Right lung (tissue), 10 donors: ENCODE measurements around the gene CALY. TPM values are rescaled to one million over a fixed set of nuclear protein-coding genes. Genes with fewer than 3 reads are reported as not detected.
"Not testable (repeated sequence)": the region's sequence is repeated elsewhere in the genome, so short reads cannot be mapped to it uniquely, and the experiment has no call there.

Experiments used
- DNase-seq, 2 donors: peaks; one replicate each; pipeline ENCODE4 v3.0.0-alpha.2; 2013
- long read RNA-seq, 8 donors: transcript quantifications; one replicate each; lab custom pipeline, GENCODE V29; 2026
- polyA plus RNA-seq, 5 donors: library from polyadenylated mRNA; unstranded; fragments of 120-200 nt; gene quantifications; one replicate each; pipeline versions ENCODE4 v1.2.1 to v1.2.3, GENCODE V29; 2013; ENCODE audit warnings: inconsistent platforms in 1 of 5, low replicate concordance in 1 of 5; ENCODE audit not compliant: insufficient read length in 5 of 5, insufficient read depth in 1 of 5

CALY gene, protein sequence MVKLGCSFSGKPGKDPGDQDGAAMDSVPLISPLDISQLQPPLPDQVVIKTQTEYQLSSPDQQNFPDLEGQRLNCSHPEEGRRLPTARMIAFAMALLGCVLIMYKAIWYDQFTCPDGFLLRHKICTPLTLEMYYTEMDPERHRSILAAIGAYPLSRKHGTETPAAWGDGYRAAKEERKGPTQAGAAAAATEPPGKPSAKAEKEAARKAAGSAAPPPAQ
- under 1 TPM in 3 of 5 donors, not detected in 2; 0.29 to 0.31 (median 0.31) TPM for polyA plus RNA-seq
- long read RNA-seq, donor 1 = 0 reads
- long read RNA-seq, donor 2 = 0 reads
- long read RNA-seq, donor 3, partial matches to known transcripts = 89 of 123 reads
- long read RNA-seq, donor 3, other reads (novel, unspliced or antisense) = 33 of 123 reads
- long read RNA-seq, donor 4, partial matches to known transcripts = 0 of 1 reads
- long read RNA-seq, donor 4, other reads (novel, unspliced or antisense) = 0 of 1 reads
- long read RNA-seq, donor 5 = 0 reads
- long read RNA-seq, donor 6 = 0 reads
- long read RNA-seq, donor 7 = 0 reads
- long read RNA-seq, donor 8 = 0 reads

DNA sequence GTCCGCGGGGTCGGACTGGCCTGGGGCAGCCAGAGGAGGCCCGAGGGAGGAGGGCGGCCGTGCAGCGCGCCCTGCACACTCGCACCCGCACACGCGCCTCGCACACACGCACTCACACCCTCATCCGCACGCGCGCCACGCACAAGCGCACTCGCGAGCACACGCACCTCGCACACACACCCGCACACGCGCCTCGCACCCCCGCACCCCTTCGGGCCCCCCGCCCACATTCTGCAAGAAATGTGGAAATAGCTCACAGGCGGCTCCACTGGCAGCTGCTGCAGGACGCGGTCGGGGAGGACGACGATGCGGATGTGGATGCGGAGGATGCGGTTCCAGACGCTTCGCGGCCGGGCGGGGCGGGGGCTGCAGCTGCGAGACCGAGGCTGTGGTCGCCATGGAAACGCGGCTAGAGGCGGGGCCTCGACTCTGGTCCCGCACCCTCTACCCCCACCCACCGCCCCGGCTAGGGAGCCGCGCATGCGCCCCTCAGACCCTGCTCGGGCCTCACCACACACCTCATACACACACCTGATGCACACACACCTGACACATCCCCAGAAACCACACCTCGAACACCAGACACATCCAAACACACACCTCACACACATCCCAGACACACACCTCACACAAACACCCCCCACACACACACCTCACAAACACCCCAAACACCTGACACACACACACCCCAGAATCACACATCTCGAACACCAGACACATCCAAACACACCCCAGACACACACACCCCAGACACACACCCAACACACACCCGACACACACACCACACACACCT is at the start of gene CALY:
CALY (minus strand) TSS at position 320 of the 793 bp plus-strand sequence. CDS start 7,907 bp downstream, outside the sequence.
- no peak for DNase-seq

DNA sequence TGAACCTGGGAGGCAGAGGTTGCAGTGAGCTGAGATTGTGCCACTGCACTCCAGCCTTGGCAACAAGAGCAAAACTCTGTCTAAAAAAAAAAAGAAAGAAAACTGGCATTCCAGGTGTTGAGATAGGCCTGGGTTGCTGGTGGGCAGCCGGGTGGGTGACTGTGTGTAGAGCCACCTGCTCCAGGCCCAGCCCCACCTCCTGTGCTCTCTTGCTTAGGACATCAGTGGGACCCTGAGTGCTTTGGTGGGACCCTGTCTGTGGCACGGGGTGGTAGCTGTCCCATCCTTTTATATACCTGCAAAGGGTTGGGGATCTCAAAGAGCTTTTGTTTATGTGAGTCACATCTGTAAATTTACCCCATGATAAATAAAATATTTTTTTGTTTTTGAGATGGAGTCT is 48.5 kb upstream of the CALY start:
- no peak for DNase-seq

GRCh38 chr10:133384071-133384470 is 47.4 kb upstream of the CALY start:
- no peak for DNase-seq

GRCh38 chr10:133383551-133383950 is 46.9 kb upstream of the CALY start:
- DNase-seq = no peak

GRCh38 chr10:133381036-133381435 is 44.3 kb upstream of the CALY start:
- DNase-seq = no peak

- no peak for DNase-seq
Measured at GRCh38 chr10:133379801-133380666, 43.3 kb upstream of the CALY start.

GRCh38 chr10:133379152-133379800 is 42.6 kb upstream of the CALY start, which contains the start of gene PAOX:
PAOX (plus strand) TSS chr10:133379262; CDS start chr10:133379317, 55 bp downstream.
- peak; percentile 57 to 58 for DNase-seq

- DNase-seq = peak; percentile 53 to 60
Measured at GRCh38 chr10:133378251-133379096, 41.8 kb upstream of the CALY start.

GRCh38 chr10:133377818-133378250 is 41.1 kb upstream of the CALY start:
- no peak for DNase-seq

DNA sequence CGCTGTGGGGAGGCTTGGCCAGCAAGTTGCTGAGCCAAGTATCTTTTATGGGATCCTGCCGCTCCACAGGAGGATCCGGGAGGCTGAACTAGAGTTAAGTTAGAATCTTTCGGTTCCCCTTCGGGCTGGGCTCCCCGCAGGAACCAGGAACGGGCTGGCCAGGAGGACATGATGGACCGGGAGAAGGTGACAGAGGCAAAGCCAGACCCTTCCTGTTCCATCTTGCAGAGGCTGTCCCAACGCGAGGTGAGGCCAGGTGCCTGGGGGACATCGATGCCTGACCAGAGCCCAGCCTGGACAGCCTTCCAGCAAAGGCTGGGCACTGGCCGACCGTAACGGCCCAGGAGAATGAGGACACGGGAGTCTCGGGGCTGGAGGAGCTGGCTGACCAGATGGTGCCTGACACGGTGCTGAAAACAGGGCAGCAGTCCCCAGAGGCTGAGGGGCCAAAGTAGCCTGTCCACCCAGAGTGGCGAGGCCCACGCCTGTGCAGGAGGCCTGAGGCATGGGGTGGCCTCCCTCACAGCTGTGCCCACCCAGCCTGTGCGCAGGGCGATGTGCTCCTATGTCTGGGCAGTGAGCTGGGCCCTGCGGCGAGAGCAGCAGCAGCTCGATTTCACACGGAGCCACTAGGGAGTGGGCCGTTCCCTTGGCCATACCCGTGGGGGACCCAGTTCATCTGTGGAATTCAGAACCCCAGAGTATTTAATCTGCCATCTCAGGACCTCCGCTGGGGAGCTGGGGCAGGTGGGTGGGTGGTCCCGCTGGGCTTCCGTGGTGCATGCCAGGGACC is 40.5 kb upstream of the CALY start:
- DNase-seq = no peak

- not testable (repeated sequence) for DNase-seq
Measured at GRCh38 chr10:133376183-133376582, 39.5 kb upstream of the CALY start.

DNA sequence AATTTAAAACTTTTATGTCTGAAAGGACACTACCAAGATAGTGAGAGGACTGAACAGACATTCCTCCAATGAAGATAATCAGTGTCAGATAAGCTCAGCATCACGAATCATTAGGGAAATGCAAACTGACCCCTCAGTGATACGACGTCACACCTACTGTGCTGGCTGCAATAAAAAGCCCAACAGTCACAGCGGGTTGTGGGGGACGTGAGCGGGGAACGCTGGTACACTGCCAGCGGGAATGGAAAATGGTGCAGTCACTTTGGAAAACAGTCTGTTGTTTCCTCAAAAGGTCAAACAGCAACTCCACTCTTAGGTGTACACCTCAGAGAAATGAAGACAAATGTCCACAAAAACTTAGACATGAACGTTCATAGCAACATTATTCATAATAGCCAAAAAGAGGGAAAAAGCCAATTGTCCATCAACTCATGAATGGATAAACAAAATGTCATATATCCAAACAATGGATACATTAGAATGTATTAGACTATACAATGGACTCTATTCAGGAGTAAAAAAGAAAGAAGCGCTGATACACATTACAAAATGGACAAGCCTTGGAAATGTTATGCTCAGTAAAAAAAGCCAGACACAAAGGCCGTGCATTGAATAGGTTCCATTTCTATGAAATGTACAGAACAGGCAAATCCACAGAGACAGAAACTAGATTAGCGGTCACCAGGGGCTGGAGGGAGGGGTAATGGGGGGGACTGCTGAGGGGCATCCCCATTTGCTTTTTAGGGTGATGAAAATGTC is 38.8 kb upstream of the CALY start:
- no peak for DNase-seq

- peak; percentile 93 to 94 for DNase-seq
Measured at GRCh38 chr10:133373174-133374090, 36.7 kb upstream of the CALY start, which contains the start of gene ECHS1. ECHS1 (minus strand) TSS chr10:133373354; CDS start chr10:133373333, 21 bp downstream.

- no peak for DNase-seq
Measured at GRCh38 chr10:133372507-133372906, 35.8 kb upstream of the CALY start.

GRCh38 chr10:133370030-133370786 is 33.5 kb upstream of the CALY start:
- DNase-seq = no peak

GRCh38 chr10:133368153-133368552 is 31.5 kb upstream of the CALY start:
- DNase-seq = no peak
